ENCODE data around the gene CEP128.

DNA sequence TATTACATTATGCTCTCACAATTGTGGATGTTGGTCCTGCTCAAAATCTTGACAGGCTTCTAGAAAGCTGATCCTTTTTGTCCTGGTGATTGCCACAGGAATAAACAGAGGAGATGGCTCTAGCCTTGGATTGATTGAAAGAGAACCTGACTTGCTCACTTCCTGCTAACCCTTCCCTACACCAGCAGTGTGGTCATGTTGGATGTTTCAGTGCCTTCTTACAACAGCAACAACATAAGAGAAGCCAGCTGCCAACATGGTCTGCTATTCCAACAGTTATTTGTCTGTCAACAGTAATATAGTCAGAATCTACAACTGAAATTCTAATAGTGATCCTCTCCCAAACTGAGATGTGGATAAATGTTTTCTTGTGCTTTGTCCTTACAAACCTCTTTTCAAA, 418.6 kb downstream of the CEP128 start:
- no peak for TF ChIP-seq ZNF558 (tag by site-specific recombination; IDR thresholded peaks at IDR 0.05)
- TF ChIP-seq WT1 (tag by site-specific recombination; IDR thresholded peaks at IDR 0.05) = no peak
- no peak for TF ChIP-seq ZNF664 (tag by site-specific recombination; IDR thresholded peaks at IDR 0.05)
- TF ChIP-seq PRDM1 (tag by site-specific recombination; IDR thresholded peaks at IDR 0.05) = no peak
- TF ChIP-seq YY1 (tag by site-specific recombination; IDR thresholded peaks at IDR 0.05) = no peak
- TF ChIP-seq, protein P1, sequence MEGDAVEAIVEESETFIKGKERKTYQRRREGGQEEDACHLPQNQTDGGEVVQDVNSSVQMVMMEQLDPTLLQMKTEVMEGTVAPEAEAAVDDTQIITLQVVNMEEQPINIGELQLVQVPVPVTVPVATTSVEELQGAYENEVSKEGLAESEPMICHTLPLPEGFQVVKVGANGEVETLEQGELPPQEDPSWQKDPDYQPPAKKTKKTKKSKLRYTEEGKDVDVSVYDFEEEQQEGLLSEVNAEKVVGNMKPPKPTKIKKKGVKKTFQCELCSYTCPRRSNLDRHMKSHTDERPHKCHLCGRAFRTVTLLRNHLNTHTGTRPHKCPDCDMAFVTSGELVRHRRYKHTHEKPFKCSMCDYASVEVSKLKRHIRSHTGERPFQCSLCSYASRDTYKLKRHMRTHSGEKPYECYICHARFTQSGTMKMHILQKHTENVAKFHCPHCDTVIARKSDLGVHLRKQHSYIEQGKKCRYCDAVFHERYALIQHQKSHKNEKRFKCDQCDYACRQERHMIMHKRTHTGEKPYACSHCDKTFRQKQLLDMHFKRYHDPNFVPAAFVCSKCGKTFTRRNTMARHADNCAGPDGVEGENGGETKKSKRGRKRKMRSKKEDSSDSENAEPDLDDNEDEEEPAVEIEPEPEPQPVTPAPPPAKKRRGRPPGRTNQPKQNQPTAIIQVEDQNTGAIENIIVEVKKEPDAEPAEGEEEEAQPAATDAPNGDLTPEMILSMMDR (tag by site-specific recombination; IDR thresholded peaks at IDR 0.05) = no peak
- TF ChIP-seq ZBTB17 (tag by site-specific recombination; IDR thresholded peaks at IDR 0.05) = no peak

Data from HEK293 (cell line).